Prostate gland (tissue), 2 donors: ENCODE measurements around the gene MBD3. TPM values are rescaled to one million over a fixed set of nuclear protein-coding genes. Genes with fewer than 3 reads are reported as not detected.

Source experiments
- DNase-seq: peaks from one replicate; pipeline ENCODE4 v3.0.0-alpha.2; 2019; ENCODE audit warnings: low spot score
- H3K27ac ChIP-seq, 2 donors: fragments of 200-600 bp; sonication (generic); 2 replicates each; pipeline ENCODE4 v1.5.1; 2017 to 2019
- H3K27me3 ChIP-seq: fragments of 200-600 bp; sonication (generic); replicated peaks from 2 replicates; pipeline ENCODE4 v1.5.1; 2019; ENCODE audit not compliant: insufficient read depth
- H3K36me3 ChIP-seq, 2 donors: fragments of 200-600 bp; sonication (generic); 1 replicate in 1 of 2; 2 replicates in 1 of 2; pipeline versions ENCODE4 v1.5.1 to v1.8.1; 2017 to 2019
- H3K4me1 ChIP-seq: fragments of 200-600 bp; sonication (generic); replicated peaks from 2 replicates; pipeline ENCODE4 v1.5.1; 2019
- H3K4me3 ChIP-seq, 2 donors: fragments of 200-600 bp; sonication (generic); 2 replicates each; pipeline ENCODE4 v1.5.1; 2017 to 2019
- H3K9me3 ChIP-seq: fragments of 200-600 bp; sonication (generic); 2 replicates; pipeline ENCODE4 v1.5.1; 2017
- CTCF ChIP-seq, 4 experiments: fragments of 200-600 bp in 2 of 4; fragments of 450-650 bp in 2 of 4; sonication (generic) in 2 of 4; IDR thresholded peaks; 1 replicate in 3 of 4; 2 replicates in 1 of 4; pipeline ENCODE4 v1.5.1; 2016 to 2019; ENCODE audit warnings: antibody characterized with exemption in 4 of 4, mild to moderate bottlenecking in 2 of 4, moderate library complexity in 2 of 4
- POLR2A ChIP-seq: fragments of 450-650 bp; IDR thresholded peaks from one replicate; pipeline ENCODE4 v1.6.1; 2016; ENCODE audit warnings: antibody characterized with exemption, mild to moderate bottlenecking
- POLR2AphosphoS5 ChIP-seq: sonication (generic); formaldehyde crosslinking; IDR thresholded peaks from one replicate; pipeline ENCODE4 v1.6.1; 2017; ENCODE audit warnings: antibody characterized with exemption
- WGBS: methylation state at CpG from one replicate; pipeline ENCODE4 v1.1.5; 2018; 5-methylcytosine and 5-hydroxymethylcytosine counted together
- intact Hi-C: fragments of 100-400 bp; cut with DNase I; formaldehyde crosslinking; loops from one replicate; pipeline ENCODE4 v1.14.2; 2022
- total RNA-seq, 2 donors: library from RNA; depleted of rRNA; stranded (reverse); fragments of >200 nt; gene quantifications; one replicate each; pipeline ENCODE4 v1.1.0, GENCODE V29; 2016

Gene MBD3
- total RNA-seq, 2 donors from 2014 or later, result 100 to 166 TPM

- TF ChIP-seq POLR2AphosphoS5 (no peak), POLR2A (no peak), CTCF (IDR thresholded peaks at IDR 0.05) (no peak)
- Histone ChIP-seq H3K27ac (no peak overlapping the region), H3K36me3 (peaks cover 0 to 11% of the 10 kb centered on the region in 2 donors), H3K4me1 (no peaks in the 10 kb centered on the region), H3K27me3 (no peaks in the 10 kb centered on the region), H3K9me3 (no peaks in the 10 kb centered on the region), H3K4me3 (no peak overlapping the region)
- 86% methylated on average over 18 of the region's 23 CpGs for WGBS
- no peak for DNase-seq
- intact Hi-C loops, result no loop called here
Measured at GRCh38 chr19:1622007-1622406, 29.3 kb upstream of the MBD3 start.

GRCh38 chr19:1621574-1621973, 28.9 kb upstream of the MBD3 start:
- no peaks in the 10 kb centered on the region for H3K9me3 ChIP-seq
- WGBS, result 91% methylated on average over 22 of the region's 23 CpGs
- no peaks in the 10 kb centered on the region for H3K27me3 ChIP-seq
- H3K4me1 ChIP-seq, result no peaks in the 10 kb centered on the region
- DNase-seq, result no peak
- H3K4me3 ChIP-seq, result no peak overlapping the region
- H3K27ac ChIP-seq, result no peak overlapping the region
- peaks cover 0 to 11% of the 10 kb centered on the region in 2 donors for H3K36me3 ChIP-seq
- no peak for TF ChIP-seq POLR2A
- no peak for TF ChIP-seq CTCF (IDR thresholded peaks at IDR 0.05)
- TF ChIP-seq POLR2AphosphoS5, result no peak
- intact Hi-C loops, result no loop called here

- DNase-seq, result no peak
- H3K4me1 ChIP-seq, result no peaks in the 10 kb centered on the region
- no peak for TF ChIP-seq POLR2A
- no peak for TF ChIP-seq POLR2AphosphoS5
- TF ChIP-seq CTCF (IDR thresholded peaks at IDR 0.05), result no peak
- H3K36me3 ChIP-seq, result peaks cover 0 to 11% of the 10 kb centered on the region in 2 donors
- intact Hi-C loops, result no loop called here
- WGBS, result 89% methylated on average over 19 of the region's 19 CpGs
- no peaks in the 10 kb centered on the region for H3K9me3 ChIP-seq
- no peaks in the 10 kb centered on the region for H3K27me3 ChIP-seq
- H3K27ac ChIP-seq, result no peak overlapping the region
- no peak overlapping the region for H3K4me3 ChIP-seq
Measured at GRCh38 chr19:1621021-1621420, 28.4 kb upstream of the MBD3 start.

GRCh38 chr19:1620502-1620901, 27.8 kb upstream of the MBD3 start:
- Histone ChIP-seq H3K27ac (no peak overlapping the region), H3K9me3 (no peaks in the 10 kb centered on the region), H3K4me1 (no peaks in the 10 kb centered on the region), H3K4me3 (no peak overlapping the region), H3K27me3 (no peaks in the 10 kb centered on the region), H3K36me3 (peaks cover 0 to 11% of the 10 kb centered on the region in 2 donors)
- DNase-seq, result no peak
- TF ChIP-seq POLR2A (no peak), POLR2AphosphoS5 (no peak), CTCF (IDR thresholded peaks at IDR 0.05) (no peak)
- 86% methylated on average over 11 of the region's 11 CpGs for WGBS
- intact Hi-C loops, result no loop called here

- H3K27ac ChIP-seq, result no peak overlapping the region
- H3K27me3 ChIP-seq, result no peaks in the 10 kb centered on the region
- no peak overlapping the region for H3K4me3 ChIP-seq
- WGBS, result 81% methylated on average over 18 of the region's 18 CpGs
- H3K36me3 ChIP-seq, result peaks cover 0 to 11% of the 10 kb centered on the region in 2 donors
- intact Hi-C loops, result no loop called here
- TF ChIP-seq CTCF (IDR thresholded peaks at IDR 0.05), result no peak
- TF ChIP-seq POLR2AphosphoS5, result no peak
- no peak for TF ChIP-seq POLR2A
- H3K4me1 ChIP-seq, result no peaks in the 10 kb centered on the region
- no peaks in the 10 kb centered on the region for H3K9me3 ChIP-seq
- no peak for DNase-seq
Measured at GRCh38 chr19:1619703-1620102, 27.0 kb upstream of the MBD3 start.
